ENCODE results near the gene FARP1.

Gene FARP1

DNA sequence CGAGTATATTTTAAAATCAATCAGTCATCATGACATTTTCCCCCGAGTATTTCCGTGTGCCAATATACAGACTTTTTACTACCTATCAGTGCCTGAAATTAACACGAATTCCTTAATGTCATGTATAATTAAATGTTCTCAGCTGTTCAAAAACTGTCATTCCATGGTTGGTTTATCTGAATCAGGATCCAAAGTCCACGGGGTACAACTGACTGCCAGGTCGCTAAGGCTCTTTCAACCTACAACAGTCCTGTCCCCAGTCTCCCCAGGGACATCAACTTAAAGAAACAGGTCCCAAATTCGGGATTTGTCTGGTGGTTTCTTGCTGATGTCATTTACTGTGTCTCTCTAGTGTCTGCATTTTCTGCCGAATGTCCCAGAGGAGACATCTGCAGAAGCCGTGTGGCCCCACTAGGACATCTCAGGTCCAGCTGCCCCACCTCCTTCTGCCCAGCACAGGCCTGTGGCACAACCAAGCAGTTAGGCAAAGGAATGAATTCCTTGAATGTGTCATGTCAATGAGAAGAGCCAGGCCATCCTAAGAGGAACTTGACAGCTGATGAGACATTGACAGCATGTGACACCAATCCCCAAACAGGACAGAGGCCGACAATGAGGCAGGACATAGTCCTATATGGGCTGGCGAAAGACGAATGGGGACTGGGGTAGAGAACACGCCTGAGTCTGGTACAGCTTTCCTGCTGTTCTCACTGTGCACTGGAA lies 324.5 kb downstream of the FARP1 start:
- DNase-seq (ENCODE audit: insufficient read length, low spot score) = no peak
- TF ChIP-seq POLR2A (IDR thresholded peaks at IDR 0.05; ENCODE audit: low read depth, low read length) = no peak
- FAIRE-seq = no peak

DNA sequence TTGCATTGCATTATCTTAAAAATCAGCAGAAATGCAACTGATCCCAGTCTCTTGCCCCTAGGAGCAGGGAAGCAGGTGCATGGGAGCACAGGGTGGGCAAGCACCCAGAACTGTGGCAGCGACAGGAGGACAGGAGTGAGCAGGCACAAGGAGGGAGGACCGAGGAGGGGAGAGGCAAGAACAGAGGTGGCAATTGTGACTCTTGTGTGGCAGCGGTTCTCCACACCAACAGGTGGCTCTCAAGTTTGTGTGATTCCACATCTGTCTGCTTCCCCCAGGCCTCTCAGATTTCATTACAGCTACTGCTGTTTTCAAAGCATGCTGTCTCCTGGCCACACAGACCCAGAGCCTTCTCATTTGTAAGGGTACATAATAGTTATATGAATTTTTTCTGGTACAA lies 325.5 kb downstream of the FARP1 start:
- no peak for TF ChIP-seq POLR2A (IDR thresholded peaks at IDR 0.05; ENCODE audit: low read depth, low read length)
- DNase-seq (ENCODE audit: insufficient read length, low spot score) = no peak
- FAIRE-seq = no peak

DNA sequence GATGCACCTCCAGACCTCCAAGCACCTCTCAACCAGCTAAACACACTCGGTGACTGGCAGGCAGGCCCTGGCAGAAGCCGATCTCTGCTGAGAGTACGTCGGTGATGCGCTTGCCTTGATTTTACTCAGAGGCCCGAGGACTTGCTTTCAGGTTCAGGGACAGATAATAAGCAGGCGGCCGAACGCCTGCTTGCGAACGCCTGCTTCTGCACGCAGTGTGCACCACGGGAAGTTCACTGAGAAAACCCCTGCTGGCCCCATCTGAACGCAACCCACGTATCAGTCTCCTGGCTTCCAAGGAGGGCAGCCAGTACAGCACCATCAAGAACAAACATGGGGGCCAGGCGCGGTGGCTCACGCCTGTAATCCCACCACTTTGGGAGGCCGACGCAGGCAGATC lies 326.0 kb downstream of the FARP1 start:
- no peak for FAIRE-seq
- no peak for TF ChIP-seq POLR2A (IDR thresholded peaks at IDR 0.05; ENCODE audit: low read depth, low read length)
- DNase-seq (ENCODE audit: insufficient read length, low spot score) = no peak

DNA sequence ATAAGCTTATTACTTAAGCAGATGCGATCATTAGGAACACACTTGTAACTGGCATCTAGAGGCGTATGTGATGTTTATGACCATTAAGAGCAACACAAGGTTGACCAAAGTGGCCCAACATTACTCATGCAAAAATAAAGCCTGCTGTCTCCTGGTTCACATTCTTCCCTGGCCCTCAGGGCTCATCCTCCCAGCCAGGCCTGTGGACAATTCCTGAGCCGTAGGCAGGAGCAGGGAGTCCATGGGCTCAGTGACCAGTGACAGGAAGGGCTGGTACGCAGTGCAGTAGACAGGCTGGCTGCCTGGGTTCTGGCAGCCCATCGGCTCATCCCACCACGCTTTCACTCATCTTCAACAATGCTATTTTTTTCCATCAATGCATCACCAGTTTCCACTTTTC lies 328.0 kb downstream of the FARP1 start:
- DNase-seq (ENCODE audit: insufficient read length, low spot score) = no peak
- FAIRE-seq = no peak
- no peak for TF ChIP-seq POLR2A (IDR thresholded peaks at IDR 0.05; ENCODE audit: low read depth, low read length)

DNA sequence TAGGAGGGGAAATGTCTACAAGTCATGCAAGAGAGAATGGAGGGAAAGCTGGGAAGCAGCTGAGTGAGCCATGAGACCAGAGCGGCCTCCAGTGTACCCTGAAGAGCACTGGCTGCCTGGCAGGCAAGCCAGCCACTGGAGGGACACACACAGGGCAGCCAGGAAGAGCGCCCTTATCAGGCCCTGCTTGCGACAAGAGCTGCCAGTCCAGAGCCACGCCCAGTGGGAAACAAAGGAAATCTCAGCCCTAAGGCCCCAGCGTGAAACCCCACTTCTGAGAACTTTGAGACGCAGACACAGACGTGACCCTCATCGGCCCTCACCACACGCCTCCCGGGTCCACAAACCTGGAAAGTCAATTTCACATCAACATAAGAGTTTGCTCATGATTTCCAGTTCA lies 329.0 kb downstream of the FARP1 start:
- no peak for DNase-seq (ENCODE audit: insufficient read length, low spot score)
- TF ChIP-seq POLR2A (IDR thresholded peaks at IDR 0.05; ENCODE audit: low read depth, low read length) = no peak

DNA sequence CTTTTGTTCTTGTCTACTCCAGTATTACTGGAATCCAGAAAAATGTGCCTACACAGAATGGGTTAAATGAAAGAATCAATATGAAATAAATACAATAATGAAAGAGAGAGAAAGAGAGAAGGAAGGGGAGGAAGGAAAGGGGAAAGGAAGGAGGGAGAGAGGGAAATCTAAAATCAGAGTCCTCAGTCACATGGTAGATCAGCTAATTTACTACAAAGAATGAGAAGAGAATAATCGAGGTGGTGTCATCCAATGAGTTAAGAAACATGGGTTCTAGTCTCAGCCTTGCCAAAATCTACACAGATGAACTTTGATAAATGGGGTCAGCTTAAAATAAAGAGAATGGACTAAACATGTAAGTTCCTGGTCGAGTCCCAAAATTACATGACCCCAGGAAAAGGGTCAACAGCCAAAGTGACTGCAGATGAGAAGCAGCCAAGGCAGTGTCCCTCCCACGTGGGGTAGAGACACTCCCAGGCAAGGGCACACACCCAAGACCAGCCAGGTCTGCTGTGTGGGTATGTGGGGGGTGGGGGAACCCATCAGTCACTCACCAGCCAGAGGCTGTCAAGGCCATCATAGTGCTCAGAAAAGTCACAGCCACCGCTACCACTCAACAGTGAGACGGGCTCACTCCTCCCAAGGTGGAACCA lies 330.4 kb downstream of the FARP1 start:
- no peak for FAIRE-seq

More for the DNA sequence above, 329.0 kb downstream of the FARP1 start:
- FAIRE-seq = no peak

DNA sequence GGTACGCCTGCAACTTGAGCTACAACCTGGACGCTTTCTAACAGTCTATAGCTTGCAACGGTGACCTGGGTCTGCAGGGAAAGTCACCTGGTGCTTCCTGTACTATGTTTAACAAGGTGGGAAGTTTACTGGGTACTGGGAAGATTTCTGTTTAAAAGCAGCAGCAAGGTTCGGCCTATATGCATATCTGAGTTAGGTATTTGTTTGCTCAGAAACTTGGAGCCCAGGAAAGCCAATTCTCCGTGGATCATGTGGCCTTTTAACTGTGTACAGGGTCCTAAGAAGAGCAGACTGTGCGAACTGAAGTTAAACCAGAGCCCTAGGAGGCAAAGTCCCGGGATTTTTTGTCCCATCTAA lies 330.9 kb downstream of the FARP1 start:
- no peak for FAIRE-seq

More for the DNA sequence above, 330.4 kb downstream of the FARP1 start:
- TF ChIP-seq POLR2A (IDR thresholded peaks at IDR 0.05; ENCODE audit: low read depth, low read length) = no peak
- DNase-seq (ENCODE audit: insufficient read length, low spot score) = no peak

DNA sequence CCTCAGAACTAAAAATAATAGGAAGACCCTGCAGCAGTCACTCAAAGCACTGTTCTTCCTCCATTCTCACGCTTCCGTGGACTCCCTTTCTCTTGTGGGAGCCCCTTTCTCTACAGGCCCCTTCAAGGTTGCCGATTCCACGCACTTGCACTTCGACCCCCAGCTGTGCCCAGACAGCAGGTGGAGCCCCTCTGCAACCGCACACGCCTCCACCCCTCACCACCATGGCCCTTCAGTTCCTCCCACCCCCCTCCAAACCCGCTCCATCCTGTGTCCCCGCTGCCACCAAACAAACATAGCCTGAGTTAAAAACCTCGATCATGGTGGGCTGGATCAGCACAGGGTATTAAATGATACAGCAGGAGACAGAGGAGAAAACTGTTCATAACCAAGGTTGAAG lies 331.4 kb downstream of the FARP1 start:
- no peak for FAIRE-seq
- no peak for DNase-seq (ENCODE audit: insufficient read length, low spot score)
- TF ChIP-seq POLR2A (IDR thresholded peaks at IDR 0.05; ENCODE audit: low read depth, low read length) = no peak

More for the DNA sequence above, 330.9 kb downstream of the FARP1 start:
- DNase-seq (ENCODE audit: insufficient read length, low spot score) = no peak
- TF ChIP-seq POLR2A (IDR thresholded peaks at IDR 0.05; ENCODE audit: low read depth, low read length) = no peak

DNA sequence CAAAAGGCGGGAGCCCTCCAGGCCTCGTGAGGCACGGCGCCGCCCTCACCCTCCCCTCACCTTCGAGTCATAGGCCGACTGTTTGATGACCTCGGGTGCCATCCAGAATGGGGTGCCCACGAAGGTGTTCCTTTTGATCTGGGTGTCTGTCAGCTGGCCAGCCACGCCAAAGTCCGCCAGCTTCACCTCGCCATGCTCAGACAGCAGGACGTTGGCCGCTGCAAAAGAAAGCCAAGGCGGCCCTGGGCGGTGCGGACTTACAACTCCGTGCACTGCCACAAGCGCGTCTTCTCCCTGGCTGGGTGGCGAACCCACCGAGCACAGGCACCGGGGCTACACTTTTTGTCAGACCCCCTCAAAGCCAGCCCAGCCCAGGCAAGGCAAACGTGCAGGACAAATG lies 331.9 kb downstream of the FARP1 start:
- no peak for TF ChIP-seq POLR2A (IDR thresholded peaks at IDR 0.05; ENCODE audit: low read depth, low read length)
- FAIRE-seq (no peak), DNase-seq (ENCODE audit: insufficient read length, low spot score) (no peak)

DNA sequence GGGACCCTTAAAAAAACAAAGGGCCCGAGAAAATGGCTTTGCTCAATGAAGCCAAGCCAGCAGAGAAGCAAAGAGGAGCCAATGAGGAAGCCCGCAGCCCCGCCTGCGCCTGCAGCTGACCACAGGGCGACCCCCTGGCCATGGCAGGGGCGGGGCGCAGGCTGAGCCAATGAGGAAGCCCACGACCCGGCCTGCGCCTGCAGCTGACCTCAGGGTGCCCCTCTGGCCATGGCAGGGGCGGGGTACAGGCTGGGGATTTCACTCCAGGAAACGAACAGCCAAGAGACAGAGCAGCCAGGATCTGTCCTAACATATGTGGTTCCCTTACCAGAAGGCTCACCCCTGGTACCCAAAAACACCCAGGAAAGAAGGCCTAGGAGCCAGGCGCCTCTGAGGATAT lies 332.6 kb downstream of the FARP1 start:
- DNase-seq (ENCODE audit: insufficient read length, low spot score) (no peak), FAIRE-seq (no peak)
- TF ChIP-seq POLR2A (IDR thresholded peaks at IDR 0.05; ENCODE audit: low read depth, low read length) = no peak

DNA sequence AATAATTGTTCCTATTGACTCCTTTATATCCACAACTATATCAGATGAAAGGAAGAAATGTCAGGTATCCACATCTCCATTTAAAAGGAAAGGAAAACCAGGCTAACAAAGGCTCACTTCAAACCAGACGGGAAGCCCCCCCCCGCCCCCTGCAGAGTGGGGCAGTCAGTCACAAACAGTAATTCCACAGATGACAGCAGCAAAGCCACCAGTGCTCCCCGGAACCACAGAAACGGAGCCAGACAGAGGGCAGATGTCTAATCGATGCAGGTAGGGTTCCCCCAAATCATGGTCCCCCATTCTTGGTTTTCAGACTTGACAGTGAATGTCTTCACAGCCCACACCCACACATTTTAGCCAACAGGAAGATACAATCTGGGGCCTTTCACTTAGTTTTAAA lies 333.2 kb downstream of the FARP1 start:
- FAIRE-seq (no peak), DNase-seq (ENCODE audit: insufficient read length, low spot score) (peak; percentile 19)
- no peak for TF ChIP-seq POLR2A (IDR thresholded peaks at IDR 0.05; ENCODE audit: low read depth, low read length)

DNA sequence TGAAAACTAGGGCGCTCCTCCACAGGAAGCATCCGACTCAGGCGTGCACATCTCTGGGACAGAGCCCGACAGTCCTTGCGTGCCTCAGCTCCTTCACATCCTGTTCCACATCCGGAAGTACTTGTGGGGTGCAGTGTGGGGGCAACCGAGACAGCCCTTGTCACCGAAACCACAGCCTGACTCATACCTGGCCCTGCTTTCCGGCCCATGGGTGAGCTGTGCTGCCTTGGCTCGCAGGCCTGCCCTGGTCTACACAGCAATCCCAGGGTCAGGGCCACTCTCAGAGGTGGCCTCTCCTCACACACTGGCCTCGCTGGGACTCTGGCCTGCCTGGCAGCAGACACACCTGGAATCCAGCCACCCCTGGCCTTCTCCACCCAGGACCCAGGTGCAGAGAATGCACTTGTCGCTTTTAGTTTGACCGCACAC lies 333.7 kb downstream of the FARP1 start:
- TF ChIP-seq POLR2A (IDR thresholded peaks at IDR 0.05; ENCODE audit: low read depth, low read length) = no peak
- DNase-seq (ENCODE audit: insufficient read length, low spot score) = peak; percentile 98
- FAIRE-seq = peak; percentile 98

DNA sequence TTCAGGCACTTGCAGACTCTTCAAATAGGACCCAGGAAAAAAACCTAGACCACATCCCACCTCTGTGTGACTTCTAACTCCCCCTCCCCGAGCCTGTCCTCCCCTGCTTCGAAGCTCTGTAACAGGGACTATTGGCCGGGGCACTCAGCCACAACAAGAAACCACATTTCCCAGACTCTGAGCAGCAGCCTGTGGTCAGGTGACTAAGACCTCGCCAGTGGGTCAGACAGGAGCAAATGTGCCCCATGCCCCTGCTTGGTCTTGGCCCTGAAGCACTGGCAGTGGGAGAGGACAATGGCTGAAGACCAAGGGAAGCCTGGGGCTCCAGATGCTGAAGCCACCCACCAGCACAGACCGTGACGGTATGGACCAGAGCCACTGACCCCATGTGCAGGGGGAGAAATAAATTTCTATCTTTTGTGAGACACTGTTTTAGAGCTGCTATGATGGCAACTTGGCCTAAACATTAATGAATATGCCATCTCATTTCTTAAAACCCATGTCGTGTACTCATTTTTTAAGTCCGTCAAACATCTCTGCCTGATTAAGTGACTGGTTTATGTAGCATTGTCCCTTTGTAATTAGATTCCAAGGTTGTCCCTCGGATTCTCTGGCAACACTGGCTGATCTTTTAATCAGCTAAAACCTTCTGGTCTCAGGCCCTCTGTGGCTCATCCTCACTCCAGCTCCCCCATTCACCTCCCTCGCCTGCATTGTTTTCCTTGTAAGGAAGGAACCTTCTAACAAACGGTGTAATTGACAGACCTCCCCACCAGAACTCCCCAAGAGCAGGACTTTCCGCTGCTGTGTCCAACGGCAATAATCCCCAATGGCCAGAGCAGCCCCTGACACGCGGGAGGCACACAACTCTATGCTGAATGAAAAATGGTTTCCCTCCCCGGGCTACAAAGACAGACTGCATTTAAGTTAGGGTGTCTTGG lies 335.6 kb downstream of the FARP1 start:
- FAIRE-seq (peak; percentile 11), DNase-seq (ENCODE audit: insufficient read length, low spot score) (peak; percentile 61)
- TF ChIP-seq POLR2A (IDR thresholded peaks at IDR 0.05; ENCODE audit: low read depth, low read length) = no peak

DNA sequence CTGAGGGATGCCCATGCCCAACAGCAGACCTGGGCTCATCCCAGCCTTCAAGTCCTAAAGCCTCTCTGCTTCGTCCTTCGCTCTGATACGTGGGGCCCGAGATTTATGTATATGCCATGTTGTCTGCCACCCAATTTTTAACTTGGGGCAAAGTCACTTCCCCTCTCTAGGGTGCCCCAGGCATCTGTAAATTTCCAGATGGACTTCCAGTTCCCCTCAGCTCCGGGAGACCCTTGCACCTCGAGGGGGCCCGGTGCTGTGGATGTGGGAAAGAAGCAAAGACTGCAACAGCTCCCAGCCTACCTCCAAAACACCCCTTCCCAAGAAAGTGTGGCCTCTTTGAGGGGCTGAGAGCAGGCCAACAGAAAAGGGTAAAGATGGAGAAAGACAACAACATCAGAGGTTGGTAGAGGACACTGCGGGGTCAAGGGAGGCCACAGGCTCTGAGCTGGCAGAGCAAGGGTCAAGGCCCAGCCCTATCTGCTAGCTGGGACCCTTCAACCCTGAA lies 336.7 kb downstream of the FARP1 start:
- FAIRE-seq (no peak), DNase-seq (ENCODE audit: insufficient read length, low spot score) (no peak)
- TF ChIP-seq POLR2A (IDR thresholded peaks at IDR 0.05; ENCODE audit: low read depth, low read length) = no peak
